ENCODE data around the gene CORIN. TPM values are rescaled to one million over a fixed set of nuclear protein-coding genes. Genes with fewer than 3 reads are reported as not detected.
A peak's percentile ranks its signal among the peaks of the same experiment; 100 is the strongest.

The CORIN gene, protein sequence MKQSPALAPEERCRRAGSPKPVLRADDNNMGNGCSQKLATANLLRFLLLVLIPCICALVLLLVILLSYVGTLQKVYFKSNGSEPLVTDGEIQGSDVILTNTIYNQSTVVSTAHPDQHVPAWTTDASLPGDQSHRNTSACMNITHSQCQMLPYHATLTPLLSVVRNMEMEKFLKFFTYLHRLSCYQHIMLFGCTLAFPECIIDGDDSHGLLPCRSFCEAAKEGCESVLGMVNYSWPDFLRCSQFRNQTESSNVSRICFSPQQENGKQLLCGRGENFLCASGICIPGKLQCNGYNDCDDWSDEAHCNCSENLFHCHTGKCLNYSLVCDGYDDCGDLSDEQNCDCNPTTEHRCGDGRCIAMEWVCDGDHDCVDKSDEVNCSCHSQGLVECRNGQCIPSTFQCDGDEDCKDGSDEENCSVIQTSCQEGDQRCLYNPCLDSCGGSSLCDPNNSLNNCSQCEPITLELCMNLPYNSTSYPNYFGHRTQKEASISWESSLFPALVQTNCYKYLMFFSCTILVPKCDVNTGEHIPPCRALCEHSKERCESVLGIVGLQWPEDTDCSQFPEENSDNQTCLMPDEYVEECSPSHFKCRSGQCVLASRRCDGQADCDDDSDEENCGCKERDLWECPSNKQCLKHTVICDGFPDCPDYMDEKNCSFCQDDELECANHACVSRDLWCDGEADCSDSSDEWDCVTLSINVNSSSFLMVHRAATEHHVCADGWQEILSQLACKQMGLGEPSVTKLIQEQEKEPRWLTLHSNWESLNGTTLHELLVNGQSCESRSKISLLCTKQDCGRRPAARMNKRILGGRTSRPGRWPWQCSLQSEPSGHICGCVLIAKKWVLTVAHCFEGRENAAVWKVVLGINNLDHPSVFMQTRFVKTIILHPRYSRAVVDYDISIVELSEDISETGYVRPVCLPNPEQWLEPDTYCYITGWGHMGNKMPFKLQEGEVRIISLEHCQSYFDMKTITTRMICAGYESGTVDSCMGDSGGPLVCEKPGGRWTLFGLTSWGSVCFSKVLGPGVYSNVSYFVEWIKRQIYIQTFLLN
- total RNA-seq = 1 to 10 TPM in 2 of 5 donors, under 1 TPM in 1, not detected in 2; 0.45 to 1.7 (median 1.1) TPM
- polyA plus RNA-seq = under 1 TPM; 0.31 to 0.33 (median 0.31) TPM
- long read RNA-seq, donor 1 = 0 reads
- long read RNA-seq, donor 2 = 0 reads
- long read RNA-seq, donor 3 = 0 reads
- long read RNA-seq, donor 4 = 0 reads
- long read RNA-seq, donor 5 = 0 reads
- long read RNA-seq, donor 6 = 0 reads
- long read RNA-seq, donor 7 = 0 reads
- long read RNA-seq, donor 8 = 0 reads
- long read RNA-seq, donor 9 = 0 reads
- long read RNA-seq, donor 10 = 0 reads

DNA sequence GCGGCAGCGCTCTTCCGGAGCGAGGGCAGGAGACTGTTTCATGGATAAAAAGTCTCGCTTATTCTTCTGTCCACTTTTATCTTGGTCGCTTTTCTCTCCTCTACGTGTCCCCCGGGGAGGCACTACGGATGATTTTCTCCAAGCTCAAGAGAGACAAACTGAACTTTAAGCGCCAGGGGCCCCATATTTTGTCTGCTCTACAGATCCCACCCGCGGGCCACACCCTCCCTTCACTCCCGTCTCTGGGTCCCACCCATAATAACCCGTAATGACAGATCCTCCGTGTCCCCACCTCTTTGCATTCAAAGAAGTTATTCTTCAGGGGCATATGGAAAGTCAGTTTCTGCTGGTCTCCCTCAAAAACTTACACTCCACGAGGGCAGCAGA, at the start of gene CORIN:
TSS of gene CORIN (minus strand) at position 160 of the 387 bp plus-strand sequence. CDS start at position 42, 118 bp downstream.
- Histone ChIP-seq H3K4me1 (peaks cover 21 to 32% (median 28%) of the 10 kb centered on the region in 4 donors), H3K27ac (peak within 1 kb of the TSS in 1 of 5 donors; percentile 35), H3K4me3 (peak within 1 kb of the TSS; percentile 51 to 62 (median 55)), H3K9me3 (peaks cover 0 to 3% (median 0%) of the 10 kb centered on the region in 4 donors), H3K27me3 (peaks cover 0 to 22% (median 9%) of the 10 kb centered on the region in 3 donors), H3K36me3 (peaks cover 0 to 12% (median 8%) of the 10 kb centered on the region in 4 donors)
- TF ChIP-seq EP300 (IDR thresholded peaks at IDR 0.05) (no peak), POLR2AphosphoS5 (IDR thresholded peaks at IDR 0.05) (no peak), POLR2A (IDR thresholded peaks at IDR 0.05) (no peak)
- TF ChIP-seq, protein P1, sequence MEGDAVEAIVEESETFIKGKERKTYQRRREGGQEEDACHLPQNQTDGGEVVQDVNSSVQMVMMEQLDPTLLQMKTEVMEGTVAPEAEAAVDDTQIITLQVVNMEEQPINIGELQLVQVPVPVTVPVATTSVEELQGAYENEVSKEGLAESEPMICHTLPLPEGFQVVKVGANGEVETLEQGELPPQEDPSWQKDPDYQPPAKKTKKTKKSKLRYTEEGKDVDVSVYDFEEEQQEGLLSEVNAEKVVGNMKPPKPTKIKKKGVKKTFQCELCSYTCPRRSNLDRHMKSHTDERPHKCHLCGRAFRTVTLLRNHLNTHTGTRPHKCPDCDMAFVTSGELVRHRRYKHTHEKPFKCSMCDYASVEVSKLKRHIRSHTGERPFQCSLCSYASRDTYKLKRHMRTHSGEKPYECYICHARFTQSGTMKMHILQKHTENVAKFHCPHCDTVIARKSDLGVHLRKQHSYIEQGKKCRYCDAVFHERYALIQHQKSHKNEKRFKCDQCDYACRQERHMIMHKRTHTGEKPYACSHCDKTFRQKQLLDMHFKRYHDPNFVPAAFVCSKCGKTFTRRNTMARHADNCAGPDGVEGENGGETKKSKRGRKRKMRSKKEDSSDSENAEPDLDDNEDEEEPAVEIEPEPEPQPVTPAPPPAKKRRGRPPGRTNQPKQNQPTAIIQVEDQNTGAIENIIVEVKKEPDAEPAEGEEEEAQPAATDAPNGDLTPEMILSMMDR (IDR thresholded peaks at IDR 0.05) = no peak
- intact Hi-C loops (cut with DNase I; ENCODE audit: low total_unique reads) = no loop called here
- no peak for DNase-seq
- 3 to 9% (median 6%) methylated on average over 16 of the region's 16 CpGs for WGBS, 5 donors

DNA sequence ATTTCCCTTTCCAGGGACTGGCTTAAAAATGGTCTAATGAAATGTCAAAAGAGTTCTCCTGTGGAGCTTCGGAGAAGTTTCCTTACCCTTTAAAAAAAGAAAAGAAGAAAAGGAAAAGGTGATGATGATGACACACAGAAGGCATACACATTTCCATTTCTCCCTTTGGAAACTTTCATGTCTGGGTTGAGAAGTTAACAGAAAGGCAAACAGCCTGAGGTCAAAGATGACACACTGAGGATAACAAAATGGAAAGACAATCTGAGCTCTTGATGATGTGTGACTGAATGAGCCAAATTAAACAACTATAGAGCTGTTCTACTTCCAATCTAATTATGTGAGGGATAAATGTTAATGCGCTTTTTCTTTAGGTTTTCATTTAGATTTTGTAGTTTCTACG, 44.4 kb upstream of the CORIN start:
- intact Hi-C loops (cut with DNase I; ENCODE audit: low total_unique reads) = no loop called here
- H3K27ac ChIP-seq = no peak overlapping the region
- WGBS, 5 donors = 82 to 96% (median 88%) methylated on average over 3 of the region's 3 CpGs
- peaks cover 0 to 8% (median 2%) of the 10 kb centered on the region in 4 donors for H3K4me1 ChIP-seq
- no peak for DNase-seq
- no peaks in the 10 kb centered on the region for H3K27me3 ChIP-seq
- no peak overlapping the region for H3K4me3 ChIP-seq
- TF ChIP-seq POLR2A (IDR thresholded peaks at IDR 0.05) (no peak), EP300 (IDR thresholded peaks at IDR 0.05) (no peak)
- H3K9me3 ChIP-seq = no peaks in the 10 kb centered on the region
- peaks cover 20 to 86% (median 83%) of the 10 kb centered on the region in 4 donors for H3K36me3 ChIP-seq

DNA sequence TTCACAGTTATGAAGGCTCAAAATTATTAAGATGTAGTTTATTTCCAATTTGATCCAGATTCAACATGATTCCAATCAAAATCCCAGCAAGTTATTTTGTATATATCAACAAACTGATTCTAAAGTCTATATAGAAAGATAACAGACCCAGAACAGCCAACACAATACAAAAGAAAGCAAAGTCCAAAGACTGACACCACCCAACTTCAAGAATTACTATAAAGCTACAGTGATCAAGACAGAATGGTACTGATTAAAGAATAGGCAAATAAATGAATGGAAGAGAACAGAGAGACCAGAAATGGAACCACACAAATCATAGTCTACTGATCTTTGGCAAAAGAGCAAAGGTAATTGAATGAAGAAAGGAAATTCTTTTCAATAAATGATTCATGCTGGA, 41.6 kb upstream of the CORIN start:
- peaks cover 11 to 86% (median 84%) of the 10 kb centered on the region in 4 donors for H3K36me3 ChIP-seq
- intact Hi-C loops (cut with DNase I; ENCODE audit: low total_unique reads) = no loop called here
- no peak overlapping the region for H3K27ac ChIP-seq
- no peak overlapping the region for H3K4me3 ChIP-seq
- TF ChIP-seq POLR2AphosphoS5 (IDR thresholded peaks at IDR 0.05) (no peak), EP300 (IDR thresholded peaks at IDR 0.05) (no peak)
- H3K9me3 ChIP-seq = no peaks in the 10 kb centered on the region
- peaks cover 0 to 8% (median 2%) of the 10 kb centered on the region in 4 donors for H3K4me1 ChIP-seq
- no peaks in the 10 kb centered on the region for H3K27me3 ChIP-seq
- peak in 1 of 2 donors; percentile 1 for DNase-seq

DNA sequence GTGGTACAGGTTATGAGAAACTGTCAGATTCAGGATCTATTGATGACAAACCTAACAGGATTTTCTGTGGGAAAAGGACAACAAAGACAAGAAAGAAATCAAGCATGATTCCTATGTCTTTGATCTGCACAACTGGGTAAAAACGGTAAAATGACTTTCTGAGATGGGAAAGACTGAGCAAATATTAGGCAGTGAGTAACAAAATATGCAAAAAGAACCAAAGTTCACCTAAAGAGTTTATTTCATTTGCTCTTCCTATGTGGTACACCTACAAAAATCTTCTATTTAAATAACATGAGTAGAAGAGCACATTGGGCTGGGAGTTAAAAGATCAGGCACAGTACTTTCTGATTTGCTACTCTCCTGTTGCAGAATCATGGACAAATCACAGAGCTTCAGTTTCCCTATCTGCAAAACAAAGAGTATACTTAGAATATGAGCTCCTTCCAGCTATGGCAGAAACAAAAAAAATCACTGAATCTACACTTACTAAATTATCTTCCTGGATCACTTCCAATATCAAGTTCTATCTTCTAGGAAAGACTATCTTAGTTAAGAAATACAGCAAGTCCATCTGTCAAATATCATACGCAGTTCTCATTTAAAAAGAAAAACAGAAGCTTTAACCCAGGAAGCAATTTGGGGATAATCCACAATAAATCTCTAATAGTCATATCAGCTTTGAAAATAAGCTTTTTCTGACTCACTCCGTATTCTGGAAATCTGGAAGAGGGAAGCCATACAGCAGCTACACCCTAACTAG, 39.1 kb upstream of the CORIN start:
- H3K4me1 ChIP-seq = peaks cover 0 to 8% (median 2%) of the 10 kb centered on the region in 4 donors
- H3K27ac ChIP-seq = no peak overlapping the region
- 85 to 92% (median 87%) methylated on average over 3 of the region's 3 CpGs for WGBS, 5 donors
- H3K27me3 ChIP-seq = no peaks in the 10 kb centered on the region
- DNase-seq = no peak
- H3K4me3 ChIP-seq = no peak overlapping the region
- peaks cover 0 to 17% (median 13%) of the 10 kb centered on the region in 4 donors for H3K9me3 ChIP-seq
- peaks cover 16 to 86% (median 85%) of the 10 kb centered on the region in 4 donors for H3K36me3 ChIP-seq
- TF ChIP-seq POLR2A (IDR thresholded peaks at IDR 0.05) (no peak), POLR2AphosphoS5 (IDR thresholded peaks at IDR 0.05) (no peak), EP300 (IDR thresholded peaks at IDR 0.05) (no peak)
- TF ChIP-seq, protein P1 (IDR thresholded peaks at IDR 0.05) = no peak
- intact Hi-C loops (cut with DNase I; ENCODE audit: low total_unique reads) = no loop called here

Data from stomach (tissue), 19 donors.